ENCODE data around the gene MED31. TPM values are rescaled to one million over a fixed set of nuclear protein-coding genes. Genes with fewer than 3 reads are reported as not detected.
A peak's percentile ranks its signal among the peaks of the same experiment; 100 is the strongest.

Gene MED31
- total and polyA plus RNA-seq, 2 of the 13 experiments (the other 11 are each of a cell fraction or from before 2014, with no cell fraction given): 19.0 to 20.9 TPM

- TF ChIP-seq PLSCR1 (CRISPR knock-in tag; IDR thresholded peaks at IDR 0.05; ENCODE audit: borderline replicate concordance): no peak
- TF ChIP-seq TSC22D2 (CRISPR knock-in tag; IDR thresholded peaks at IDR 0.05; ENCODE audit: borderline replicate concordance): 0 out of 2 replicates have a peak, but pooled peaks have one; percentile 38
- TF ChIP-seq, protein P1, sequence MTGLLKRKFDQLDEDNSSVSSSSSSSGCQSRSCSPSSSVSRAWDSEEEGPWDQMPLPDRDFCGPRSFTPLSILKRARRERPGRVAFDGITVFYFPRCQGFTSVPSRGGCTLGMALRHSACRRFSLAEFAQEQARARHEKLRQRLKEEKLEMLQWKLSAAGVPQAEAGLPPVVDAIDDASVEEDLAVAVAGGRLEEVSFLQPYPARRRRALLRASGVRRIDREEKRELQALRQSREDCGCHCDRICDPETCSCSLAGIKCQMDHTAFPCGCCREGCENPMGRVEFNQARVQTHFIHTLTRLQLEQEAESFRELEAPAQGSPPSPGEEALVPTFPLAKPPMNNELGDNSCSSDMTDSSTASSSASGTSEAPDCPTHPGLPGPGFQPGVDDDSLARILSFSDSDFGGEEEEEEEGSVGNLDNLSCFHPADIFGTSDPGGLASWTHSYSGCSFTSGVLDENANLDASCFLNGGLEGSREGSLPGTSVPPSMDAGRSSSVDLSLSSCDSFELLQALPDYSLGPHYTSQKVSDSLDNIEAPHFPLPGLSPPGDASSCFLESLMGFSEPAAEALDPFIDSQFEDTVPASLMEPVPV (CRISPR knock-in tag; IDR thresholded peaks at IDR 0.05): peak; percentile 80
- TF ChIP-seq ERF (CRISPR knock-in tag; IDR thresholded peaks at IDR 0.05): peak; percentile 87
- TF ChIP-seq MTA3 (CRISPR knock-in tag; IDR thresholded peaks at IDR 0.05): no peak
- TF ChIP-seq PHB2 (IDR thresholded peaks at IDR 0.05; ENCODE audit: partially characterized antibody): no peak
- peak; percentile 97 for TF ChIP-seq ZNF609 (CRISPR knock-in tag; IDR thresholded peaks at IDR 0.05; ENCODE audit: borderline replicate concordance)
- TF ChIP-seq ZMYM4 (CRISPR knock-in tag; IDR thresholded peaks at IDR 0.05): peak; percentile 46; the same call in 1 of the 2 replicates
- TF ChIP-seq MLLT10 (CRISPR knock-in tag; IDR thresholded peaks at IDR 0.05): no peak
- TF ChIP-seq TMF1 (CRISPR knock-in tag; IDR thresholded peaks at IDR 0.05; ENCODE audit: low read depth): 0 out of 2 replicates have a peak, but pooled peaks have one; percentile 49
- peak; percentile 89 for TF ChIP-seq ARID3A (IDR thresholded peaks at IDR 0.05; ENCODE audit: low read depth, low read length)
- TF ChIP-seq ZNF615 (CRISPR knock-in tag; IDR thresholded peaks at IDR 0.05; ENCODE audit: borderline replicate concordance): no peak
- TF ChIP-seq RBFOX2 (IDR thresholded peaks at IDR 0.05; ENCODE audit: low read depth, low read length): peak; percentile 66; the same call in 1 of the 2 replicates
- 0 out of 2 replicates have a peak, but pooled peaks have one; percentile 12 for TF ChIP-seq ZNF878 (CRISPR knock-in tag; IDR thresholded peaks at IDR 0.05)
- no peak for TF ChIP-seq ZNF12 (CRISPR knock-in tag; IDR thresholded peaks at IDR 0.05)
- TF ChIP-seq KAT7 (CRISPR knock-in tag; IDR thresholded peaks at IDR 0.05; ENCODE audit: borderline replicate concordance): peak; percentile 51; the same call in 1 of the 2 replicates
- no peak for TF ChIP-seq ZNF17 (CRISPR knock-in tag; IDR thresholded peaks at IDR 0.05)
- TF ChIP-seq ZNF414 (CRISPR knock-in tag; IDR thresholded peaks at IDR 0.05): peak; percentile 73
Observed at GRCh38 chr17:6699997-6700947, 48.9 kb upstream of the MED31 start (continued).

Data from HepG2 (cell line).